K562 (cell line): Measurements from ENCODE around the gene AGO1. TPM values are rescaled to one million over a fixed set of nuclear protein-coding genes. Genes with fewer than 3 reads are reported as not detected.

Experiments
- ATAC-seq: fragments of 200-7000 bp; cut with Tn5 transposase; 3 replicates; pipeline ENCODE4 v1.9.1; 2020; ENCODE audit warnings: moderate library complexity
- BruUV-seq: library from RNA; stranded (reverse); fragments of 400-500 nt; replicated peaks from 2 replicates; lab custom pipeline; 2021; lab: Mats Ljungman, UMichigan
- CTCF ChIA-PET: fragments of 300-600 bp; formaldehyde crosslinking; extraction: SDS; loops from one replicate; lab custom pipeline; 2021; ENCODE audit warnings: low intra/inter-chr PET ratio; lab: Yijun Ruan, JAX
- POLR2A ChIA-PET: fragments of 300-600, 350-650 bp; sonication (Branson Sonifier 250); formaldehyde crosslinking; extraction: SDS; loops from one replicate; lab custom pipeline; 2021; ENCODE audit warnings: antibody characterized with exemption, inconsistent platforms; lab: Yijun Ruan, JAX
- DNase-seq, 4 experiments: peaks; one replicate each; pipeline versions ENCODE4 v3.0.0 to v3.0.0-alpha.2; 2011 to 2018; ENCODE audit warnings: low spot score in 3 of 4, mixed read lengths in 3 of 4; ENCODE audit errors: extremely low read depth in 1 of 4
- FAIRE-seq: peaks from 2 replicates; lab custom pipeline; 2011; peaks lifted over from hg19 to GRCh38; lab: Jason Lieb, UNC
- H2AFZ ChIP-seq: 2 replicates; pipeline ENCODE4 v1.6.0; 2011; ENCODE audit warnings: low read depth, low read length, control low read depth, inconsistent platforms
- H3K27ac ChIP-seq: fragments of 200-600 bp; 3 replicates; pipeline ENCODE4 v1.8.0; 2011; ENCODE audit warnings: low read depth, mild to moderate bottlenecking, control low read depth, inconsistent platforms, low read length, moderate library complexity, mixed read lengths; ENCODE audit errors: extremely low read depth
- H3K27me3 ChIP-seq, 2 experiments: fragments of 300-600 bp in 1 of 2; 2 replicates in 1 of 2; 3 replicates in 1 of 2; pipeline versions ENCODE4 v1.6.0 to v1.8.0; 2011; ENCODE audit warnings: inconsistent platforms in 2 of 2, low read length in 2 of 2, mild to moderate bottlenecking in 1 of 2, mixed read lengths in 1 of 2, moderate library complexity in 1 of 2; ENCODE audit not compliant: control insufficient read depth in 2 of 2, insufficient read depth in 2 of 2
- H3K36me3 ChIP-seq: fragments of 300-600 bp; 3 replicates; pipeline ENCODE4 v1.8.0; 2011; ENCODE audit warnings: mild to moderate bottlenecking, low read length, inconsistent platforms; ENCODE audit not compliant: control insufficient read depth, insufficient read depth
- H3K4me1 ChIP-seq, 2 experiments: fragments of 200-600 bp in 1 of 2; replicated peaks in 1 of 2; 2 replicates in 1 of 2; 3 replicates in 1 of 2; pipeline versions ENCODE4 v1.5.1 to v1.8.0; 2011; ENCODE audit warnings: inconsistent platforms in 2 of 2, low read length in 2 of 2, mild to moderate bottlenecking in 1 of 2, mixed read lengths in 1 of 2, moderate library complexity in 1 of 2; ENCODE audit not compliant: control insufficient read depth in 2 of 2, insufficient read depth in 2 of 2
- H3K4me2 ChIP-seq: 2 replicates; pipeline ENCODE4 v1.6.1; 2011; ENCODE audit warnings: low read length, control low read depth, inconsistent platforms, mixed read lengths; ENCODE audit not compliant: insufficient read depth
- H3K4me3 ChIP-seq: fragments of 200-600 bp; sonication (generic), shearing (Covaris generic); 2 replicates; pipeline ENCODE4 v1.5.1; 2016; ENCODE audit warnings: control low read depth, inconsistent platforms
- H3K79me2 ChIP-seq: fragments of 200-600 bp; 3 replicates; pipeline ENCODE4 v1.8.0; 2011; ENCODE audit warnings: low read length, inconsistent platforms; ENCODE audit not compliant: control insufficient read depth, insufficient read depth
- H3K9ac ChIP-seq, 2 experiments: 2 replicates each; pipeline versions ENCODE4 v1.6.0 to v1.6.1; 2011; ENCODE audit warnings: low read depth in 2 of 2, low read length in 2 of 2, control low read depth in 1 of 2, inconsistent platforms in 1 of 2, mild to moderate bottlenecking in 1 of 2, mixed read lengths in 1 of 2; ENCODE audit not compliant: insufficient read depth in 1 of 2
- H3K9me1 ChIP-seq: one replicate; pipeline ENCODE4 v1.6.0; 2011; ENCODE audit warnings: inconsistent platforms, mild to moderate bottlenecking, low read length, moderate library complexity; ENCODE audit not compliant: control insufficient read depth, insufficient read depth
- H3K9me3 ChIP-seq: replicated peaks from 2 replicates; pipeline ENCODE4 v1.5.1; 2011; ENCODE audit warnings: low read depth, low read length, inconsistent platforms; ENCODE audit not compliant: control insufficient read depth, insufficient read depth
- H4K20me1 ChIP-seq: replicated peaks from 2 replicates; pipeline ENCODE4 v1.6.1; 2011; ENCODE audit warnings: low read length, inconsistent platforms, mixed read lengths; ENCODE audit not compliant: control insufficient read depth, insufficient read depth
- BCL6 ChIP-seq: fragments of 250-450 bp; sonication (Bioruptor Pico); IDR thresholded peaks from 2 replicates; pipeline ENCODE4 v1.4.0; 2020
- CBFA2T3 ChIP-seq: fragments of 450-650 bp; IDR thresholded peaks from 2 replicates; pipeline ENCODE4 v1.6.1; 2017
- ETS2 ChIP-seq: IDR thresholded peaks from 2 replicates; pipeline ENCODE4 v1.6.1; 2016; ENCODE audit warnings: borderline replicate concordance, missing genetic modification characterization, mild to moderate bottlenecking, moderate library complexity, missing compliant biosample characterization; ENCODE audit not compliant: poor library complexity, severe bottlenecking
- FOXJ3 ChIP-seq: sonication (generic); formaldehyde crosslinking; IDR thresholded peaks from 2 replicates; pipeline ENCODE4 v1.4.0; 2020; ENCODE audit warnings: mild to moderate bottlenecking, missing genetic modification reagents
- GATAD2A ChIP-seq: fragments of 450-650 bp; IDR thresholded peaks from 2 replicates; pipeline ENCODE4 v1.6.1; 2017
- JUN ChIP-seq, 2 experiments: sonication (generic) in 1 of 2; formaldehyde crosslinking in 1 of 2; IDR thresholded peaks; 2 replicates each; pipeline versions ENCODE4 v1.6.1 to v1.8.0; 2012 to 2022; ENCODE audit warnings: borderline replicate concordance in 2 of 2, mild to moderate bottlenecking in 2 of 2, improper control_type of control experiment in 1 of 2, low read depth in 1 of 2, low read length in 1 of 2, missing genetic modification reagents in 1 of 2
- MCM3 ChIP-seq: fragments of 450-650 bp; IDR thresholded peaks from 2 replicates; pipeline ENCODE4 v1.6.1; 2016
- MEF2D ChIP-seq: conservative IDR thresholded peaks from 2 replicates; pipeline ENCODE4 v1.6.1; 2016; ENCODE audit warnings: low read depth, missing genetic modification characterization, missing compliant biosample characterization
- NFIC ChIP-seq: fragments of 450-650 bp; IDR thresholded peaks from 2 replicates; pipeline ENCODE4 v1.6.1; 2017; ENCODE audit warnings: mild to moderate bottlenecking, inconsistent platforms
- RAD51 ChIP-seq: fragments of 450-650 bp; IDR thresholded peaks from 2 replicates; pipeline ENCODE4 v1.7.1; 2016; ENCODE audit warnings: low read depth, mild to moderate bottlenecking, borderline replicate concordance
- RBM39 ChIP-seq: fragments of 200-400 bp; formaldehyde crosslinking; optimal IDR thresholded peaks from 2 replicates; pipeline ENCODE3; 2018; ENCODE audit warnings: low read depth, low read length
- RFX5 ChIP-seq: IDR thresholded peaks from 2 replicates; pipeline ENCODE4 v1.6.1; 2011; ENCODE audit warnings: low read depth, mild to moderate bottlenecking, improper control_type of control experiment, low read length
- SLC30A9 ChIP-seq: fragments of 250-450 bp; sonication (Bioruptor Pico); IDR thresholded peaks from 2 replicates; pipeline ENCODE4 v1.8.0; 2022; ENCODE audit warnings: mild to moderate bottlenecking, moderate library complexity
- TGIF2 ChIP-seq: sonication (generic); formaldehyde crosslinking; IDR thresholded peaks from 2 replicates; pipeline ENCODE4 v1.8.1; 2022; ENCODE audit warnings: mild to moderate bottlenecking, missing genetic modification reagents, moderate library complexity
- ZNF146 ChIP-seq: IDR thresholded peaks from one replicate; pipeline ENCODE4 v1.6.1; 2018; ENCODE audit warnings: missing compliant biosample characterization; ENCODE audit not compliant: unreplicated experiment
- WGBS: fragments of 100-300 bp; shearing (Covaris generic); methylation state at CpG from one replicate; pipeline ENCODE4 v1.1.6; 2016; ENCODE audit warnings: low coverage, mixed read lengths; ENCODE audit not compliant: insufficient coverage; ENCODE audit errors: missing lambda C conversion rate; 5-methylcytosine and 5-hydroxymethylcytosine counted together
- in situ Hi-C: fragments of 300-500 bp; cut with MboI; formaldehyde crosslinking; loops from 4 replicates; pipeline ENCODE4 v1.15.0; 2018; ENCODE audit warnings: inconsistent platforms, mixed read lengths
- intact Hi-C: fragments of 100-400 bp; cut with micrococcal nuclease; formaldehyde crosslinking; loops from 2 replicates; pipeline ENCODE4 v1.14.2; 2022
- polyA plus RNA-seq, 8 experiments: library from polyadenylated mRNA; depleted of rRNA in 4 of 8; stranded (reverse) in 5 of 8; unstranded in 3 of 8; fragments of >200 nt; fragmentation: Nextera tagmentation in 2 of 8; fragmentation: Illumina TruSeq in 1 of 8; extraction: Ambion mirVana in 2 of 8; extraction: Trizol in 1 of 8; gene quantifications; 2 replicates each; pipeline versions ENCODE4 v1.2.1 to v1.2.3, GENCODE V29; 2011 to 2014; ENCODE audit warnings: inconsistent platforms in 1 of 8, missing spikeins in 1 of 8
- total RNA-seq, 7 experiments: library from RNA; depleted of rRNA in 6 of 7; stranded (reverse); fragments of >200 nt in 6 of 7; fragmentation: Illumina TruSeq in 2 of 7; extraction: Trizol in 2 of 7; gene quantifications; 2 replicates each; pipeline versions ENCODE4 v1.2.1 to v1.2.3, GENCODE V29; 2011 to 2021; ENCODE audit warnings: low replicate concordance in 1 of 7
- TF ChIP-seq, protein P1 (sequence below): fragments of 250-450 bp; sonication (Bioruptor Pico); IDR thresholded peaks from 2 replicates; pipeline ENCODE4 v1.6.1; 2021; ENCODE audit warnings: mild to moderate bottlenecking

AGO1 gene
- total and polyA plus RNA-seq, 9 of the 15 experiments (the other 6 are each of a cell fraction or from before 2014, with no cell fraction given) = 7.3 to 64.2 (median 26.0) TPM

DNA sequence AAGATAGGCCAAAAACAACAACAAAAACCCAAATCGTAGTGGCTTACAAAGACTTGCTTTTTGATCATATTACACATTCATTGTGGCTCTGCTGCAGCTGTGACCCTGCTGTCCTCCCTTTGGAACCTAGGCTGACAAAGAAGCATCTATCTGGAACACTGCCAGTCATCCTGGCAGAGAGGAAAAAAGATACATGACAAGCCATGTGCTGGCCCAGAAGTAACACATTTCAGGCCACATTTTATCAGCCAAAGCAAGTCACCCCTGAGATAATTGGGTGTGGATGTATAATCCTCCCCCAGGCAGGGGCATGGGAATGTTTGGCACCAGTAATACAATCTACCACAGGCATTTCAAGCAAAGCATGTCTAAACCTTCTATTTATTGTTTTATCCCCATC, 37.2 kb upstream of the AGO1 start:
- BruUV-seq = no TSS peak
- intact Hi-C loops = no loop called here
- Histone ChIP-seq H3K36me3 (peaks cover 12% of the 10 kb centered on the region; the same call in 1 of the 3 replicates), H3K4me1 (no peaks in the 10 kb centered on the region), H3K4me3 (no peak overlapping the region), H2AFZ (no peak overlapping the region), H3K27ac (no peak overlapping the region), H3K9me1 (no peaks in the 10 kb centered on the region), H3K79me2 (no peaks in the 10 kb centered on the region), H3K27me3 (no peaks in the 10 kb centered on the region), H3K4me2 (no peak overlapping the region), H4K20me1 (no peaks in the 10 kb centered on the region), H3K9ac (no peak overlapping the region), H3K9me3 (no peaks in the 10 kb centered on the region)
- ChIA-PET CTCF (no interaction called here), POLR2A (no interaction called here)
- FAIRE-seq (no peak), ATAC-seq (no peak), DNase-seq (no peak)
- in situ Hi-C loops = no loop called here
- TF ChIP-seq BCL6 (CRISPR knock-in tag) (no peak), ETS2 (tag) (no peak), SLC30A9 (CRISPR knock-in tag) (no peak), ZNF146 (CRISPR knock-in tag) (no peak), TGIF2 (no peak), CBFA2T3 (0 out of 2 replicates have a peak, but pooled peaks have one; percentile 6), RBM39 (no peak), RAD51 (no peak), NFIC (peak; percentile 58; the same call in 1 of the 2 replicates), FOXJ3 (no peak), JUN (IDR thresholded peaks at IDR 0.05; ENCODE audit: borderline replicate concordance, low read depth, low read length) (no peak), JUN (CRISPR knock-in tag; IDR thresholded peaks at IDR 0.05; ENCODE audit: borderline replicate concordance) (no peak), MCM3 (no peak), RFX5 (no peak), MEF2D (no peak), GATAD2A (no peak)
- TF ChIP-seq, protein P1, sequence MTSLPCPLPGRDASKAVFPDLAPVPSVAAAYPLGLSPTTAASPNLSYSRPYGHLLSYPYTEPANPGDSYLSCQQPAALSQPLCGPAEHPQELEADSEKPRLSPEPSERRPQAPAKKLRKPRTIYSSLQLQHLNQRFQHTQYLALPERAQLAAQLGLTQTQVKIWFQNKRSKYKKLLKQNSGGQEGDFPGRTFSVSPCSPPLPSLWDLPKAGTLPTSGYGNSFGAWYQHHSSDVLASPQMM (CRISPR knock-in tag) = no peak
- 8% methylated on average over 1 of the region's 1 CpG for WGBS
